WTC11 (cell line): ENCODE results near the gene DCST2. TPM values are rescaled to one million over a fixed set of nuclear protein-coding genes. Genes with fewer than 3 reads are reported as not detected.
A peak's percentile ranks its signal among the peaks of the same experiment; 100 is the strongest.

Experiments
- ATAC-seq: fragments of 200-7000 bp; cut with Tn5 transposase; 2 replicates; pipeline ENCODE4 v1.10.0; 2021; ENCODE audit warnings: mild to moderate bottlenecking, moderate library complexity
- CTCF ChIA-PET: fragments of 300-600 bp; sonication (Branson Sonifier 250); formaldehyde crosslinking; loops from one replicate; lab custom pipeline; 2021; ENCODE audit warnings: antibody characterized with exemption; lab: Charles Lee
- POLR2A ChIA-PET: fragments of 350-600 bp; sonication (Branson Sonifier 250); formaldehyde crosslinking; loops from one replicate; lab custom pipeline; 2021; ENCODE audit warnings: antibody characterized with exemption; lab: Charles Lee
- DNase-seq: peaks from one replicate; pipeline ENCODE4 v3.0.0; 2021; ENCODE audit warnings: low spot score
- H3K27ac Mint-ChIP-seq: 2 replicates; pipeline ENCODE4 v1.8.0; 2021; ENCODE audit warnings: mixed read lengths
- H3K27me3 Mint-ChIP-seq: 2 replicates; pipeline ENCODE4 v1.8.0; 2021; ENCODE audit warnings: low read depth, mild to moderate bottlenecking, moderate library complexity, mixed read lengths
- H3K36me3 Mint-ChIP-seq: 2 replicates; pipeline ENCODE4 v1.8.0; 2021; ENCODE audit warnings: mixed read lengths
- H3K4me1 Mint-ChIP-seq: 2 replicates; pipeline ENCODE4 v1.8.0; 2022; ENCODE audit warnings: mixed read lengths
- H3K4me3 Mint-ChIP-seq: 2 replicates; pipeline ENCODE4 v1.8.0; 2021; ENCODE audit warnings: mild to moderate bottlenecking, moderate library complexity, mixed read lengths
- H3K9me3 Mint-ChIP-seq: 2 replicates; pipeline ENCODE4 v1.8.0; 2021; ENCODE audit warnings: mixed read lengths
- ATF2 ChIP-seq: sonication (generic); formaldehyde crosslinking; IDR thresholded peaks from 2 replicates; pipeline ENCODE4 v1.8.1; 2022; ENCODE audit warnings: low read depth, missing genetic modification reagents, borderline replicate concordance
- E2F4 ChIP-seq: sonication (generic); formaldehyde crosslinking; IDR thresholded peaks from 2 replicates; pipeline ENCODE4 v1.8.1; 2022; ENCODE audit warnings: low read depth, mild to moderate bottlenecking, moderate library complexity, missing genetic modification reagents, borderline replicate concordance
- EMX1 ChIP-seq: fragments of 250-450 bp; sonication (Bioruptor Pico); IDR thresholded peaks from 2 replicates; pipeline ENCODE4 v1.8.0; 2021; ENCODE audit warnings: mild to moderate bottlenecking
- FOXP1 ChIP-seq: sonication (generic); formaldehyde crosslinking; IDR thresholded peaks from 2 replicates; pipeline ENCODE4 v1.8.0; 2022; ENCODE audit warnings: missing genetic modification reagents, mild to moderate bottlenecking, moderate library complexity, borderline replicate concordance
- FOXP4 ChIP-seq: sonication (generic); formaldehyde crosslinking; IDR thresholded peaks from 2 replicates; pipeline ENCODE4 v1.8.0; 2022; ENCODE audit warnings: mild to moderate bottlenecking, missing genetic modification reagents
- GRHL2 ChIP-seq: fragments of 250-450 bp; sonication (Bioruptor Pico); IDR thresholded peaks from 2 replicates; pipeline ENCODE4 v1.8.0; 2022; ENCODE audit warnings: mild to moderate bottlenecking, moderate library complexity; ENCODE audit not compliant: insufficient replicate concordance, severe bottlenecking
- IRF2 ChIP-seq: sonication (generic); formaldehyde crosslinking; IDR thresholded peaks from 2 replicates; pipeline ENCODE4 v1.8.0; 2022; ENCODE audit warnings: low read depth, missing genetic modification reagents, borderline replicate concordance
- KAT7 ChIP-seq: sonication (generic); formaldehyde crosslinking; IDR thresholded peaks from 2 replicates; pipeline ENCODE4 v1.8.1; 2023; ENCODE audit warnings: missing genetic modification reagents, mild to moderate bottlenecking, borderline replicate concordance
- MLX ChIP-seq: sonication (generic); formaldehyde crosslinking; IDR thresholded peaks from 2 replicates; pipeline ENCODE4 v1.8.1; 2023; ENCODE audit warnings: mild to moderate bottlenecking, missing genetic modification reagents, moderate library complexity
- NFATC4 ChIP-seq: fragments of 250-450 bp; sonication (Bioruptor Pico); IDR thresholded peaks from 2 replicates; pipeline ENCODE4 v1.9.0; 2021; ENCODE audit warnings: mild to moderate bottlenecking
- NFYB ChIP-seq: sonication (generic); formaldehyde crosslinking; conservative IDR thresholded peaks from 2 replicates; pipeline ENCODE4 v1.8.0; 2022; ENCODE audit warnings: low read depth, missing genetic modification reagents
- NR3C1 ChIP-seq: sonication (generic); formaldehyde crosslinking; conservative IDR thresholded peaks from 2 replicates; pipeline ENCODE4 v1.8.1; 2023; ENCODE audit warnings: low read depth, mild to moderate bottlenecking, missing genetic modification reagents
- PREB ChIP-seq: sonication (generic); formaldehyde crosslinking; IDR thresholded peaks from 2 replicates; pipeline ENCODE4 v1.8.1; 2022; ENCODE audit warnings: mild to moderate bottlenecking, missing genetic modification reagents, moderate library complexity, borderline replicate concordance
- RORB ChIP-seq: fragments of 250-450 bp; sonication (Bioruptor Pico); IDR thresholded peaks from 2 replicates; pipeline ENCODE4 v1.9.0; 2021; ENCODE audit warnings: mild to moderate bottlenecking
- USF2 ChIP-seq: sonication (generic); formaldehyde crosslinking; IDR thresholded peaks from 2 replicates; pipeline ENCODE4 v1.8.1; 2023; ENCODE audit warnings: mild to moderate bottlenecking, missing genetic modification reagents, moderate library complexity
- ZBTB43 ChIP-seq: sonication (generic); formaldehyde crosslinking; IDR thresholded peaks from 2 replicates; pipeline ENCODE4 v1.8.1; 2023; ENCODE audit warnings: mild to moderate bottlenecking, missing genetic modification reagents
- ZNF121 ChIP-seq: sonication (generic); formaldehyde crosslinking; IDR thresholded peaks from 2 replicates; pipeline ENCODE4 v1.8.0; 2023; ENCODE audit warnings: missing genetic modification reagents
- ZNF232 ChIP-seq: sonication (generic); formaldehyde crosslinking; IDR thresholded peaks from 2 replicates; pipeline ENCODE4 v1.8.0; 2022; ENCODE audit warnings: mild to moderate bottlenecking, missing genetic modification reagents
- total RNA-seq: library from RNA; stranded (reverse); gene quantifications from 3 replicates; pipeline ENCODE4 v1.2.3, GENCODE V29; 2021

DCST2 gene
- total RNA-seq, 1 experiment from 2014 or later, result 0.83 TPM

- Mint-ChIP-seq H3K27ac (no peak overlapping the region), H3K27me3 (peaks cover 12% of the 10 kb centered on the region)
- no peak for DNase-seq
- no peak for TF ChIP-seq MLX (CRISPR knock-in tag)
- TF ChIP-seq NR3C1 (CRISPR knock-in tag), result no peak
- TF ChIP-seq ZNF121 (CRISPR knock-in tag), result 0 out of 2 replicates have a peak, but pooled peaks have one; percentile 0
- no peak for TF ChIP-seq E2F4
- no peak for TF ChIP-seq ATF2 (CRISPR knock-in tag)
- no peak for TF ChIP-seq RORB (CRISPR knock-in tag)
- no peak for TF ChIP-seq PREB (CRISPR knock-in tag)
- TF ChIP-seq, all 79 proteins: peak for 1
- POLR2A ChIA-PET, result no interaction called here
- Mint-ChIP-seq H3K36me3 (no peaks in the 10 kb centered on the region), H3K9me3 (no peaks in the 10 kb centered on the region), H3K4me3 (no peak overlapping the region), H3K4me1 (no peaks in the 10 kb centered on the region)
- no peak for ATAC-seq
- CTCF ChIA-PET, result interaction anchor here (0.9 to 3.7 kb wide), 4 partner anchors 8 to 48 kb away, joined by 3 to 20 read pairs (median 4); partner anchors contain the start of gene ADAM15
These were observed 3.5 kb upstream of the DCST2 start for GRCh38 chr1:155037043-155037442.

- CTCF ChIA-PET, result interaction anchor here (1.1 to 2.5 kb wide), 3 partner anchors 9 to 18 kb away, joined by 3 to 7 read pairs (median 4); no protein-coding TSS in a partner anchor
- Mint-ChIP-seq H3K4me1 (no peaks in the 10 kb centered on the region), H3K27ac (no peak overlapping the region), H3K9me3 (no peaks in the 10 kb centered on the region), H3K27me3 (peaks cover 12% of the 10 kb centered on the region; the same call in 1 of the 2 replicates), H3K4me3 (no peak overlapping the region), H3K36me3 (no peaks in the 10 kb centered on the region)
- TF ChIP-seq ZBTB43 (CRISPR knock-in tag) (no peak), USF2 (CRISPR knock-in tag) (no peak), ZNF232 (CRISPR knock-in tag) (no peak), GRHL2 (CRISPR knock-in tag) (no peak), EMX1 (CRISPR knock-in tag) (no peak), NFATC4 (CRISPR knock-in tag) (no peak), NFYB (CRISPR knock-in tag) (no peak), PREB (CRISPR knock-in tag) (no peak), FOXP4 (CRISPR knock-in tag) (no peak), FOXP1 (CRISPR knock-in tag) (no peak), ZNF121 (CRISPR knock-in tag) (no peak), IRF2 (CRISPR knock-in tag) (no peak), KAT7 (CRISPR knock-in tag) (no peak)
- POLR2A ChIA-PET, result no interaction called here
- no peak for DNase-seq
- no peak for ATAC-seq
These were observed 2.4 kb upstream of the DCST2 start for GRCh38 chr1:155035936-155036335.
